CD4-positive, alpha-beta T cell treated with Interleukin-6 at 100 ng/mL for 8 hours (primary cell): ENCODE results near the gene JPH3.
"Not testable (repeated sequence)": the region's sequence is repeated elsewhere in the genome, so short reads cannot be mapped to it uniquely, and the experiment has no call there.

Experiments
- DNase-seq: peaks from one replicate; pipeline ENCODE4 v3.0.0-alpha.2; 2020; ENCODE audit warnings: mixed read lengths, low spot score

The JPH3 gene

GRCh38 chr16:87654826-87655225 lies 52.5 kb downstream of the JPH3 start:
- DNase-seq, result no peak

- no peak for DNase-seq
Observed at GRCh38 chr16:87656328-87656727, 54.0 kb downstream of the JPH3 start.

GRCh38 chr16:87657621-87658192 lies 55.4 kb downstream of the JPH3 start:
- DNase-seq, result no peak

- no peak for DNase-seq
Observed at GRCh38 chr16:87658564-87659225, 56.4 kb downstream of the JPH3 start.

- DNase-seq, result no peak
Observed at GRCh38 chr16:87661561-87661960, 59.3 kb downstream of the JPH3 start.

GRCh38 chr16:87662254-87663204 lies 60.2 kb downstream of the JPH3 start:
- DNase-seq, result no peak

GRCh38 chr16:87664792-87665191 lies 62.5 kb downstream of the JPH3 start:
- DNase-seq, result no peak

- DNase-seq, result no peak
Observed at GRCh38 chr16:87665193-87665592, 62.9 kb downstream of the JPH3 start.

GRCh38 chr16:87666919-87667318 lies 64.6 kb downstream of the JPH3 start:
- no peak for DNase-seq

- no peak for DNase-seq
Observed at GRCh38 chr16:87667443-87667842, 65.1 kb downstream of the JPH3 start.

GRCh38 chr16:87667946-87668345 lies 65.6 kb downstream of the JPH3 start:
- no peak for DNase-seq

GRCh38 chr16:87669672-87670071 lies 67.4 kb downstream of the JPH3 start:
- DNase-seq, result no peak

- no peak for DNase-seq
Observed at GRCh38 chr16:87671221-87671620, 68.9 kb downstream of the JPH3 start.

GRCh38 chr16:87671715-87672270 lies 69.5 kb downstream of the JPH3 start:
- no peak for DNase-seq

- DNase-seq, result no peak
Observed at GRCh38 chr16:87674419-87674818, 72.1 kb downstream of the JPH3 start.

GRCh38 chr16:87675111-87675719 lies 72.9 kb downstream of the JPH3 start:
- DNase-seq, result no peak

GRCh38 chr16:87677830-87678229 lies 75.5 kb downstream of the JPH3 start:
- no peak for DNase-seq

- no peak for DNase-seq
Observed at GRCh38 chr16:87678618-87679017, 76.3 kb downstream of the JPH3 start.

- no peak for DNase-seq
Observed at GRCh38 chr16:87679593-87680271, 77.4 kb downstream of the JPH3 start.

- no peak for DNase-seq
Observed at GRCh38 chr16:87680272-87680644, 78.0 kb downstream of the JPH3 start.

- not testable (repeated sequence) for DNase-seq
Observed at GRCh38 chr16:87681051-87681602, 78.8 kb downstream of the JPH3 start.
